Stimulated activated CD8-positive, alpha-beta memory T cell treated with anti-CD3 and anti-CD28 coated beads, Interleukin-4, amount 100 ng/mL, for 24 hours (primary cell): ENCODE data around the gene IFIT3.
"Not testable (repeated sequence)": the region's sequence is repeated elsewhere in the genome, so short reads cannot be mapped to it uniquely, and the experiment has no call there.

Source experiments
- DNase-seq: peaks from one replicate; pipeline ENCODE4 v3.0.0-alpha.2; 2020; ENCODE audit warnings: low read depth

Gene IFIT3

DNA sequence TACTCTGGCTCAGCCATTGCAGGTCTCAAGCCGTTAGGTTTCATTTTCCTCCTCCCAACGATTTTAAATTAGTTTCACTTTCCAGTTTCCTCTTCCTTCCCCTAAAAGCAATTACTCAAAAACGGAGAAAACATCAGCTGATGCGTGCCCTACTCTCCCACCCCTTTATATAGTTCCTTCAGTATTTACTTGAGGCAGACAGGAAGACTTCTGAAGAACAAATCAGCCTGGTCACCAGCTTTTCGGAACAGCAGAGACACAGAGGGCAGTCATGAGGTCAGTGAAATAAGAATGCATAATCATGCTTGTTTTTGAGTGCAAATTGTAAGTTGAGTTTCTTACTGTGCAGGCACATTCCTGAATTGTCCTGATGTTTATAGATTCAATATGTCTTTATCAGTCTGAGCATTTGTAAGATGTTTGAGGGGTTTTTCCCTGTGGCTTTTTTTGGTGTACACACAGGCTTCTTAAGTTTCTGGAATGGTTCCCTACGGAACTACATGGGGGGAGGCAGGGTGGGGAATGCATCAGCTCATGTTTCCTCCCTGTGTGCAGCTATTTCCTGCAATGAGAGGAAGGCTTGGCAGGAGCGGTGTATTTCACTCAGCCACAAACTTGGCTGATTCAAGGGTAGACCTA, at the start of gene IFIT3:
Gene IFIT3, plus strand, starts transcription at position 195 of the 639 bp plus-strand sequence. Its CDS starts 77 bp downstream, at position 272.
- no peak for DNase-seq

- no peak for DNase-seq
Measured at GRCh38 chr10:89278034-89278535, 49.7 kb upstream of the IFIT3 start.

DNA sequence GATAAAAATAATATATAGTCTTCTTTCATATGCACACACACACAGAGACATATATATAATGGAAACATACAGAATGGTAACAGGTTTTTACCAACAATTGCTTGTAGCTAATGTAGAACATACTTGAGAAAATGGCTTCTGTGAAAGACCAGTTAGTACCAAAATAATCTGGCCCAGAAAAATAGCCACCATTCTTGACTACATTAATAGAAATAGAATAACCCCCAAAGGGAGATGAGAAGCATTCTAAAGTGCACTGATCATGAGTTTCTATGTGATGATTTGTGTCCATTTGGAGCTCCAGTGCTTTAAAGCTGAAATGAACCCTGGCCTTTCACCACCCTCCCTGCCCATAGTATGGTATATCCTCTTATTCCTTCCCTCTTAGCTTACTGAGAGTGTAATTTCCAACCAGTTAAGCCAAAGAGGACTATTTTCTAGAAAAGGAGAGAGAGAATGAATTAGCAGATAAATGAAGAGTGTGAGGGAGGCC, 48.9 kb upstream of the IFIT3 start:
- DNase-seq, result no peak

GRCh38 chr10:89279421-89279869, 48.4 kb upstream of the IFIT3 start:
- DNase-seq, result no peak

DNA sequence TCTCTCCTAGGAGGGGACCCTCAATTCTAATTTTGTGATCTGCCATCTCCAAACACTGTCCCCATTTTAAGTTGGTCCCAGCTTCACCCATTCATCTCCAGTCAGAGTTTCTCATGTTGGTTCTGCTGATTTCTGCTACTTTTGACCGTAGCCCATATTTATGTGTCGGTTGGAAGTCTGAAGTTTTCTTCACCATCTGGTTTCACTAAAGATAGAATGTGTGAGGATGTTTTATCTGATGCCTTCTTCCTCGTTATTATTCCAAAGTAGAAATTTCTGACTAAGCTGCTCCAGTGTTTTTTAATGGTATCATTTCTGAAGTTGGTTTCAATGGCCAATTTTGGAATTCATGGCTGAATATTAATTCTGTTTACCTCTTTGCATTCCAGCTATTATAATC, 47.3 kb upstream of the IFIT3 start:
- no peak for DNase-seq

DNA sequence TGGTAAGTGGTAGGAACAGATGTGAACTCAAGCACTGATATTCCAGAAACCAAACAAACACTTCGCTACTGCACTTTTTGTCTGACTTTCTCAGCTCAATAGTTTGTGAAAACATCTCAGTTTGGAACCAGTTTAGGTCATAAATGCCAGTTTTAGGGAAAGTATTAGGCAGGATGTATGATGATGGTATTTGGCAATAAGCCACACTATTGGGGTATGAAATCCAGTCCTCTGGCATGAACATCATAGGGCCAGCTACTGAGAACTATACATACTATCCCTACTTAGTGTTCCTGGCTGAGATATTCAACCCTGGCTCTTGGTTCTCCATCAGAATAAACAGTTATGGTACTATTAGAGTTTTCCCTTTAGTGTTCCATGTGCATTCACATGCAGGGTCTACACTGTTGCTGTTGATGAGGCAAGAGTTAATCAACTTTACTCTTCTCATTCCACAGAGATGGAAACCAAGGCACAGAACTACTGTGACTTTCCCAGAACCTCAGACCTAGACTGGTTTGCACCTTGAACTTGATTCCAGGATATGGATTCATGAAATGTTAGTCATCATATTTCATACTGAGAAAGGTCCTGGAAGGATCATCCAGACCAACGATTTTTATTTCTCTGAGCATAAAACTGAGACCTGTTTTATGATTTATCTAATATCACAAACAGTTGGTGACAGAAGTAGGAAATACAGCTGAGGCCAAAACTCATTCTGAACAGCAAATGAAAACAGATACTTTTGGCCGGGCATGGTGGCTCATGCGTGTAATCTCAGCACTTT, 46.0 kb upstream of the IFIT3 start:
- DNase-seq, result no peak

GRCh38 chr10:89283025-89283935, 44.5 kb upstream of the IFIT3 start:
- DNase-seq, result no peak

- DNase-seq, result no peak
Measured at GRCh38 chr10:89283936-89284475, 43.8 kb upstream of the IFIT3 start.

DNA sequence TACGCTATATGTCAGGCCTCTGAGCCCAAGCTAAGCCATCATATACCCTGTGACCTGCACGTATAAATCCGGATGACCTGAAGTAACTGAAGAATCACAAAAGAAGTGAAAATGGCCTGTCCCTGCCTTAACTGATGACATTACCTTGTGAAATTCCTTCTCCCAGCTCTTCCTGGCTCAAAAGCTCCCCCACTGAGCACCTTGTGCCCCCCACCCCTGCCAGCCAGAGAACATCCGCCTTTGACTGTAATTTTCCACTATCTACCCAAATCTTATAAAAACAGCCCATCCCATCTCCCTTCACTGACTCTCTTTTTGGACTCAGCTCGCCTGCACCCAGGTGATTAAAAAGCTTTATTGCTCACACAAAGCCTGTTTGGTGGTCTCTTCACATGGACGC, 43.1 kb upstream of the IFIT3 start:
- not testable (repeated sequence) for DNase-seq

DNA sequence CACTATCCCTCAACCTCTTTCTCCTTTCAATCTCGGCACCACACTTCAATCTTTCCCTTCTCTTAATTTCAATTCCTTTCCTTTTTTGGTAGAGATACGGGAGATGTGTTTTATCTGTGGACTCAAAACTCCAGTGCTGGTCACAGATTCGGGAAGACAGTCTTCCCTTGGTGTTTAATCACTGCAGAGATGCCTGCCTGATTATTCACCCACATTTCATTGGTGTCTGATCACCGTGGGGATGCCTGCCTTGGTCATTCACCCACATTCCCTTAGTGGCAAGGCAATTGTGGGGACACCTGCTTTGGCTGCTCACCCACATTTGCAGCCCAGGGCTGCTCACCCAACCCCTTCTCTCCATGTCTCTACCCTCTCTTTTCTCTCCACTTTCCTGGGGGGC, 42.5 kb upstream of the IFIT3 start:
- DNase-seq, result not testable (repeated sequence)

- DNase-seq, result no peak
Measured at GRCh38 chr10:89294721-89295239, 33.0 kb upstream of the IFIT3 start.

DNA sequence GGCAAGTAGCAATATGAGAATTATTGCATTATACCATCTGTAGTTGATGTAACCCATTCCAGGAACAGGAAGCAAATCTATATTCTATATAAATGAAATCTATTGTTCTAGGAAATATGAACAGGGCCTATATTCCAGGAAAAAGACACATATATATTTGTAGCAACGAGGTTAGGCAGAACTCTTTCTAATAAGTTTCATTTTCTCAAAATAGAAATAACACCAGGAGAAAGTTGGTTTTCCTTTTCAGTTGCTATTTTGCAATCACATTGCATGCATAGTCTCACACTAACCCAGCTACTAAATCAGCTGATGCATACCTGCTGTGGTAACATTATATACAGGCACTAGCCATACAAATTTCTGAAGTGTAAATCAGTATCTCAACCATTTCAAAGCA, 32.2 kb upstream of the IFIT3 start:
- DNase-seq, result no peak

DNA sequence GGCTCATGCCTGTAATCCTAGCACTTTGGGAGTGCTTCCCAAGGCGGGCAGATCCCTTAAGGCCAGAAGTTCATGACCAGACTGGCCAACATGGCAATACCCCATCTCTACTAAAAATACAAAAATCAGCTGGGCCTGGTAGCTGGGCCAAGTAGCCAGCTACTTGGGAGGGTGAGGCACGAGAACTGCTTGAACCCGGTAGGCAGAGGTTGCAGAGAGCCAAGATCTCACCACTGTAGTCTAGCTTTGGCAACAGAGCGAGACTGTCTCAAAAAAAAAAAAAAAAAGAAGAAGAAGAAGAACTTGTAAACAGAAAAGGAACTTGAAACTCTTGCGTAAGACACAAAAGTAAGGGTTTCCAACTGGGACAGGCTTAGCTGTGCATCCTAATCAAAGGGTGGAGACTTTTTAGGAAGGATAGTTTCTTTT, 31.6 kb upstream of the IFIT3 start:
- DNase-seq, result no peak

GRCh38 chr10:89297356-89297755, 30.4 kb upstream of the IFIT3 start:
- DNase-seq, result no peak

- DNase-seq, result no peak
Measured at GRCh38 chr10:89297791-89298190, 30.0 kb upstream of the IFIT3 start.

GRCh38 chr10:89299031-89299430, 28.8 kb upstream of the IFIT3 start:
- no peak for DNase-seq

DNA sequence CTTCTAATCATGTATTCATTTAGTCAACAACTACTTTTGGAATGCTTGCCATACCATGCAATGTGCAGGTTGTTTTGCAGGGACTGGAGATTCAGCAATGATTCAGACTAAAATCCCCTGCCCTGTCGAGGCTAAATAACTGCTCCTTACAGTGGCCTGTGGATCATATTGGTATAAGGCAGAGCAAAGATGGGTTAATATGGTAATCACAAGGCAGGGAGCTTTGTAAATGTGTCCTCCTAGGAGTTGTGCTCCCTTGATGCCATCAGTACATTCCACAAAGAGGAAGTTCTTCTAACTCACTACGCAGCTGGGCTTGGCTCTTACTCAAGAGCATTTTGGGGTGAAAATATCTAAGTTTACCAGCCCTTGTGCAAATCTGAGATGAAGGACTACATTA, 26.6 kb upstream of the IFIT3 start:
- no peak for DNase-seq

GRCh38 chr10:89301721-89302445, 25.9 kb upstream of the IFIT3 start, which contains the start of gene IFIT2:
Gene IFIT2, plus strand, starts transcription at chr10:89302046. Its CDS starts 78 bp downstream, at chr10:89302124.
- no peak for DNase-seq

DNA sequence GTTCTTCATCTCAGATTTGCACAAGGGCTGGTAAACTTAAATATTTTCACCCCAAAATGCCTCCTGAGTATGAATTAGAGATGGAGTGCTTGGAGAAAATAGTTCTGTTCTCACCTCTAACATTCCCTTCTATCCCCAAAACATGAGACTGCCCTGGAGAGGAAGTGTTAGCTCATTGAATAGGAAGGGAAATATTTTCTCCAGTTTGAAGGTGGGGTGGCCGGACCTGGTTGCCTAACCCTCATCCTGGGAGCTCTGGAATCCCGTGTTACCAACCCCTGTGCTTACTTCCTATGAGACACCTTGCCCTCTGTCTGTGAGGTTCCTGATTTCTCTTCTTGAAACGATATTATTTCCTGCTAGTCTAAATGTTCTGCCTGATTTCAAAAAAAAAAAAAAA, 25.2 kb upstream of the IFIT3 start:
- no peak for DNase-seq

GRCh38 chr10:89303161-89303560, 24.6 kb upstream of the IFIT3 start:
- DNase-seq, result no peak

GRCh38 chr10:89304026-89304425, 23.8 kb upstream of the IFIT3 start:
- no peak for DNase-seq
